Tibial artery (tissue), 4 donors: Measurements from ENCODE around the gene PIK3R5.

Experiments used
- DNase-seq, 2 donors: peaks; one replicate each; pipeline ENCODE4 v3.0.0-alpha.2; 2019
- H3K27ac ChIP-seq, 2 donors: fragments of 200-600 bp; sonication (generic) in 1 of 2; 1 replicate in 1 of 2; 2 replicates in 1 of 2; pipeline ENCODE4 v1.5.1; 2018 to 2019; ENCODE audit warnings: mild to moderate bottlenecking in 1 of 2
- H3K27me3 ChIP-seq, 2 donors: fragments of 200-600 bp; sonication (generic) in 1 of 2; one replicate each; pipeline versions ENCODE4 v1.5.1 to v1.6.0; 2016 to 2019
- H3K36me3 ChIP-seq, 3 donors: fragments of 200-600 bp; sonication (generic) in 2 of 3; one replicate each; pipeline ENCODE4 v1.5.1; 2016 to 2019; ENCODE audit warnings: mild to moderate bottlenecking in 2 of 3
- H3K4me1 ChIP-seq, 4 donors: fragments of 200-600 bp; sonication (generic) in 2 of 4; 1 replicate in 3 of 4; 2 replicates in 1 of 4; pipeline ENCODE4 v1.5.1; 2016 to 2019
- H3K4me3 ChIP-seq, 2 donors: fragments of 200-600 bp; sonication (generic) in 1 of 2; 1 replicate in 1 of 2; 2 replicates in 1 of 2; pipeline ENCODE4 v1.5.1; 2018 to 2019; ENCODE audit warnings: mild to moderate bottlenecking in 2 of 2
- H3K9me3 ChIP-seq, 3 donors: fragments of 200-600 bp; sonication (generic) in 1 of 3; one replicate each; pipeline ENCODE4 v1.5.1; 2016 to 2019
- intact Hi-C: fragments of 100-400 bp; cut with DNase I; formaldehyde crosslinking; loops from one replicate; pipeline ENCODE4 v1.15.0; 2023; ENCODE audit warnings: low total_unique reads
- TF ChIP-seq, protein P1 (sequence below), 2 experiments: fragments of 200-600 bp in 1 of 2; fragments of 450-650 bp in 1 of 2; IDR thresholded peaks; one replicate each; pipeline ENCODE4 v1.5.1; 2017 to 2019; ENCODE audit warnings: antibody characterized with exemption in 2 of 2, mild to moderate bottlenecking in 1 of 2, moderate library complexity in 1 of 2

PIK3R5 gene

DNA sequence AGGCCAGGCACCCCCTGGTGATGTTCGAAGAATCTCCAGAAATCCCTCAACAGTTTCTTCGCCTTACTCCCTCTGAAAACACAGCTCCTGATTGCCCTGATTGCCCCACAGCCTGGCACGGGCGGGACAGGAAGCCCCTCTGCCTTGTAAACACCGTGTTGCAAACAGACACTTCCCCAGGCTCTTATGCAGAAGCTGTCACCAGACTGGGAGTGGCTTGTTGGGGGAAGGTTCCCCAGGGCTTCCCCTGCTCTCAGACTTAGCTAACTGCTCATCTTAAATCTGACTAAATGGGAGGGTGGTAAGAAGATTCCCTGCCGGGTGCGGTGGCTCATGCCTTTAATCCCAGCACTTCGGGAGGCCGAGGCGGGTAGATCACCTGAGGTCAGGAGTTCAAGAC lies 11.2 kb downstream of the PIK3R5 start:
- intact Hi-C loops = no loop called here
- no peak overlapping the region for H3K4me3 ChIP-seq
- H3K4me1 ChIP-seq = no peaks in the 10 kb centered on the region
- no peak overlapping the region for H3K27ac ChIP-seq
- H3K9me3 ChIP-seq = no peaks in the 10 kb centered on the region
- TF ChIP-seq, protein P1, sequence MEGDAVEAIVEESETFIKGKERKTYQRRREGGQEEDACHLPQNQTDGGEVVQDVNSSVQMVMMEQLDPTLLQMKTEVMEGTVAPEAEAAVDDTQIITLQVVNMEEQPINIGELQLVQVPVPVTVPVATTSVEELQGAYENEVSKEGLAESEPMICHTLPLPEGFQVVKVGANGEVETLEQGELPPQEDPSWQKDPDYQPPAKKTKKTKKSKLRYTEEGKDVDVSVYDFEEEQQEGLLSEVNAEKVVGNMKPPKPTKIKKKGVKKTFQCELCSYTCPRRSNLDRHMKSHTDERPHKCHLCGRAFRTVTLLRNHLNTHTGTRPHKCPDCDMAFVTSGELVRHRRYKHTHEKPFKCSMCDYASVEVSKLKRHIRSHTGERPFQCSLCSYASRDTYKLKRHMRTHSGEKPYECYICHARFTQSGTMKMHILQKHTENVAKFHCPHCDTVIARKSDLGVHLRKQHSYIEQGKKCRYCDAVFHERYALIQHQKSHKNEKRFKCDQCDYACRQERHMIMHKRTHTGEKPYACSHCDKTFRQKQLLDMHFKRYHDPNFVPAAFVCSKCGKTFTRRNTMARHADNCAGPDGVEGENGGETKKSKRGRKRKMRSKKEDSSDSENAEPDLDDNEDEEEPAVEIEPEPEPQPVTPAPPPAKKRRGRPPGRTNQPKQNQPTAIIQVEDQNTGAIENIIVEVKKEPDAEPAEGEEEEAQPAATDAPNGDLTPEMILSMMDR (IDR thresholded peaks at IDR 0.05) = no peak
- no peaks in the 10 kb centered on the region for H3K36me3 ChIP-seq
- peak; percentile 76 to 86 for DNase-seq
- H3K27me3 ChIP-seq = peaks cover 0 to 18% of the 10 kb centered on the region in 2 donors

DNA sequence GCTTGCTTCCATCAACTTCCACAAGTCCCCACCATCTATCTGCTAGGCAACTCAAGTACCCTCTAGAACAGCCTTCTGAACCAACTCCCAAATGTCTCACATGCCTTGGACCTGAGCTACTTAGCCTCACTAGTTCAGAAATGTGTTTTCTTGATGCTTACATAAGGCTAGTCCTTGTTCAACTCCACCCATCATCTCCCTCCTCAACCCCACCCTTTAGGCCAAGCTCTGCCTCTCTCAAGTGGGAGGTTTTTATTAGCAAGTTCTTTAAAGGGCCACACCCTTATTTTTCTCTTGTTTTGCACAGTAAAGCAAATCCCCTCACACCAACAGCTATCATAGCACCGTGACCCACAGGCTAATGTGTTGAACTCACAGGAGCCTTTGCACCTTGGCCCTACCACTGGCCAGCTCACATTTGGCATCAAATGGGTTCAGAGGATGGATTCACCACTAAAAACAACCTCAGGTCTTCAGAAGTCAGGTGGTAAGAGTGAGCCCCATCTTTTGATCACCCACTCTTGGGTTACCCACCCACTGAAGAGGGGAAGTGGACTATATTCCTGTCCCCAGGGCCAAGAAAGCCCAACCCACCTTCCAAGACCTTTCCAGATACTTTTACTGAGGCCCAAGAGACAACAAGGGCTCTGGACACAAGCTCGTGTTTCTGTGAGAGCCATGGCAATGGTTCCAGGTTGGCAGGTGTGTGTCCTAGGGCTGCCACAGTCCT lies 12.2 kb downstream of the PIK3R5 start:
- no peaks in the 10 kb centered on the region for H3K4me1 ChIP-seq
- H3K36me3 ChIP-seq = no peaks in the 10 kb centered on the region
- no peak overlapping the region for H3K4me3 ChIP-seq
- intact Hi-C loops = no loop called here
- H3K27ac ChIP-seq = no peak overlapping the region
- H3K9me3 ChIP-seq = no peaks in the 10 kb centered on the region
- H3K27me3 ChIP-seq = peaks cover 0 to 16% of the 10 kb centered on the region in 2 donors
- TF ChIP-seq, protein P1 (IDR thresholded peaks at IDR 0.05) = no peak
- no peak for DNase-seq

DNA sequence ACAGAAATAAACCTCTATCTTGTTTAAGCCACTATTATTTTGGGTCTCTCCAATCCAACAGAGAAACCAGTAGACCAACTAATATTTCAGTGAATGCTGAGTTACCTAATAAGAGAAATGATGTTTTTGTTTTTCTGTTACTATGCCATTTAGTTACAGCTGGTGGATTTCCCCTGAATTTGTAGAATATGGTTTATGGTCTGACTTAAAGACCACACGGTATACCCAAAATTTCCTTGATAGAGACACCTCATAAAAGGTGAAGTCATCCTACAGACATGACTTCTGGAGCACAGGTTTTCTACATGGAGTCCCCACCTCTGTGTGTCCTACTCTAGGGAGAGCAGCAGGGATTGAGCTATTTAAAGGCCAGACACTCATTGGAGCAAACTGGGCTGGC lies 13.3 kb downstream of the PIK3R5 start:
- DNase-seq = no peak
- Histone ChIP-seq H3K36me3 (no peaks in the 10 kb centered on the region), H3K27ac (no peak overlapping the region), H3K27me3 (peaks cover 0 to 16% of the 10 kb centered on the region in 2 donors), H3K4me3 (no peak overlapping the region), H3K9me3 (no peaks in the 10 kb centered on the region), H3K4me1 (no peaks in the 10 kb centered on the region)
- TF ChIP-seq, protein P1 (IDR thresholded peaks at IDR 0.05) = no peak
- intact Hi-C loops = no loop called here

DNA sequence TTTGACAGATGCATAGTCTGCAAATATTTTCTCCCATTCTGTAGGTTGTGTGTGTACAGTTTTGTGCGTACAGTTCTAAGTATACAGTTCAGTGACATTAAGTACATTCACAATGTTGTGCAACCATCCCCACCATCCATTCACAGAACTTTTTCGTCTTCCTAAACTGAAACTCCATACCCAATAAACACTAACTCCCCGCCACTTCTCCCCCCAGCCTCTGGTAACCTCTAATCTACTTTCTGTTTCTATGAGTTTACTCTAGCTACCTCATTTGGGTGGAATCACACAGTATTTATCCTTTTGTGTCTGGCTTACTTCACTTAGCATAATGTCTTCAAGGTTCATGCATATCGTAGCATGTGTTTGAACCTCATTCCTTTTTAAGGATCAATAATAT lies 14.3 kb downstream of the PIK3R5 start:
- Histone ChIP-seq H3K27ac (no peak overlapping the region), H3K4me3 (no peak overlapping the region), H3K27me3 (peaks cover 0 to 16% of the 10 kb centered on the region in 2 donors), H3K4me1 (no peaks in the 10 kb centered on the region), H3K36me3 (no peaks in the 10 kb centered on the region), H3K9me3 (no peaks in the 10 kb centered on the region)
- TF ChIP-seq, protein P1 (IDR thresholded peaks at IDR 0.05) = no peak
- no peak for DNase-seq
- intact Hi-C loops = no loop called here

DNA sequence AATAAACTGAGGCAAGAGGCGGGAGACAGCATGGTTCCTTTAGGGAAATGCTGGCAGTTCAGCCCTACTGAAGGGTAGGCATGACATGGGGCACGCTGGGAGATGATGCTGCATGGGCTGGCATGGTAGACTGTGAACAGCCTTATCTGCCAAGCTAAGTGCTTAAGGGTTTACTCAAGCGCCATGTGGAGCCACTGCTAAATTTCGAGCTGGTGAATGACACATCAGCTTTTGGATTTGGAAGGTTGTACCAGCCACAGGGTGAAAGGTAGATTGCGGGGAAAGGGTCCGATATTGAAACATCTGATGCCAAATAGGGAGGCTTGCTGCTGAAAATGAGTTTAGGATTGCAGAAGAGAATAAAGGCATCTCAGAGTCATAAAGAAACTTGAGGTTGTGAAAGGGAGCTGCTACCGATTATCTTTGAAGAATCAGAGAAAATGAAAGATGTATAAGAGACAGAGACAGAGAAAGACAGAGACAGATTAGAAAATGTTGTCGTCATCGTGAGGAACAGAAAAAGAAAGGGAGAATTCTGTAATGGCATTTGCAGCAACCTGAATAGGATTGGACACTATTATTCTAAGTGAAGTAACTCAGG lies 16.3 kb downstream of the PIK3R5 start:
- intact Hi-C loops = no loop called here
- Histone ChIP-seq H3K27ac (no peak overlapping the region), H3K4me3 (no peak overlapping the region), H3K9me3 (peaks cover 0 to 4% (median 0%) of the 10 kb centered on the region in 3 donors), H3K4me1 (no peaks in the 10 kb centered on the region), H3K36me3 (no peaks in the 10 kb centered on the region), H3K27me3 (peaks cover 0 to 18% of the 10 kb centered on the region in 2 donors)
- TF ChIP-seq, protein P1 (IDR thresholded peaks at IDR 0.05) = no peak
- no peak for DNase-seq
